SK-N-SH treated with all-trans-retinoic acid at 6 μM for 48 hours (cell line): Measurements from ENCODE around the gene GLT6D1.

ENCODE experiments used
- ATAC-seq: fragments of 200-7000 bp; cut with Tn5 transposase; 3 replicates; pipeline ENCODE4 v1.9.1; 2020; ENCODE audit warnings: mild to moderate bottlenecking, moderate library complexity
- ARNTL ChIP-seq: fragments of 450-650 bp; formaldehyde crosslinking; IDR thresholded peaks from 2 replicates; pipeline ENCODE4 v1.5.0; 2020; ENCODE audit warnings: low read depth, mild to moderate bottlenecking, moderate library complexity, borderline replicate concordance
- BACH2 ChIP-seq: fragments of 250-450 bp; sonication (Bioruptor Pico); IDR thresholded peaks from 2 replicates; pipeline ENCODE4 v1.9.0; 2021; ENCODE audit warnings: mild to moderate bottlenecking, borderline replicate concordance
- CSDC2 ChIP-seq: fragments of 250-450 bp; sonication (Bioruptor Pico); IDR thresholded peaks from 2 replicates; pipeline ENCODE4 v1.5.0; 2020; ENCODE audit warnings: mild to moderate bottlenecking, moderate library complexity
- ISL1 ChIP-seq: fragments of 250-450 bp; sonication (Bioruptor Pico); IDR thresholded peaks from 2 replicates; pipeline ENCODE4 v2.1.2; 2022; ENCODE audit warnings: mild to moderate bottlenecking, moderate library complexity
- OSR1 ChIP-seq: fragments of 250-450 bp; sonication (Bioruptor Pico); IDR thresholded peaks from 2 replicates; pipeline ENCODE4 v1.8.0; 2022; ENCODE audit warnings: moderate library complexity, mild to moderate bottlenecking, inconsistent platforms
- PPARA ChIP-seq: fragments of 250-450 bp; sonication (Bioruptor Pico); IDR thresholded peaks from 2 replicates; pipeline ENCODE4 v1.5.0; 2020; ENCODE audit warnings: mild to moderate bottlenecking, borderline replicate concordance
- RARB ChIP-seq: fragments of 250-450 bp; sonication (Bioruptor Pico); IDR thresholded peaks from 2 replicates; pipeline ENCODE4 v1.8.0; 2021; ENCODE audit warnings: mild to moderate bottlenecking, moderate library complexity
- SNAI2 ChIP-seq: fragments of 250-450 bp; sonication (Bioruptor Pico); IDR thresholded peaks from 2 replicates; pipeline ENCODE4 v1.5.0; 2020; ENCODE audit warnings: mild to moderate bottlenecking, moderate library complexity
- TCF4 ChIP-seq: fragments of 250-450 bp; sonication (Bioruptor Pico); IDR thresholded peaks from 2 replicates; pipeline ENCODE4 v1.8.0; 2021; ENCODE audit warnings: mild to moderate bottlenecking, moderate library complexity, borderline replicate concordance
- TOX ChIP-seq: fragments of 250-450 bp; sonication (Bioruptor Pico); IDR thresholded peaks from 2 replicates; pipeline ENCODE4 v1.8.0; 2021; ENCODE audit warnings: mild to moderate bottlenecking, moderate library complexity, borderline replicate concordance
- ZC3H10 ChIP-seq: fragments of 250-450 bp; sonication (Bioruptor Pico); IDR thresholded peaks from 2 replicates; pipeline ENCODE4 v1.5.1; 2021; ENCODE audit warnings: mild to moderate bottlenecking, moderate library complexity
- ZFP3 ChIP-seq: fragments of 250-450 bp; sonication (Bioruptor Pico); IDR thresholded peaks from 2 replicates; pipeline ENCODE4 v1.5.0; 2020; ENCODE audit warnings: mild to moderate bottlenecking, moderate library complexity
- ZFP30 ChIP-seq: fragments of 450-650 bp; formaldehyde crosslinking; IDR thresholded peaks from 2 replicates; pipeline ENCODE4 v1.5.0; 2022; ENCODE audit warnings: mild to moderate bottlenecking, moderate library complexity
- ZNF70 ChIP-seq: fragments of 450-650 bp; formaldehyde crosslinking; IDR thresholded peaks from 2 replicates; pipeline ENCODE4 v1.5.0; 2020; ENCODE audit warnings: mild to moderate bottlenecking, moderate library complexity
- ZNF8 ChIP-seq: fragments of 450-650 bp; formaldehyde crosslinking; IDR thresholded peaks from 2 replicates; pipeline ENCODE4 v1.5.0; 2020; ENCODE audit warnings: mild to moderate bottlenecking, moderate library complexity
- TF ChIP-seq, protein P1 (sequence below): fragments of 250-450 bp; sonication (Bioruptor Pico); IDR thresholded peaks from 2 replicates; pipeline ENCODE4 v1.5.1; 2020; ENCODE audit warnings: low read depth, mild to moderate bottlenecking, moderate library complexity
- TF ChIP-seq, protein P2 (sequence below): fragments of 250-450 bp; sonication (Bioruptor Pico); IDR thresholded peaks from 2 replicates; pipeline ENCODE4 v1.5.0; 2020; ENCODE audit warnings: mild to moderate bottlenecking, moderate library complexity
- TF ChIP-seq, protein P3 (sequence below): fragments of 250-450 bp; sonication (Bioruptor Pico); IDR thresholded peaks from 2 replicates; pipeline ENCODE4 v1.5.1; 2021; ENCODE audit warnings: mild to moderate bottlenecking, moderate library complexity
- TF ChIP-seq, protein P4 (sequence below): fragments of 250-450 bp; sonication (Bioruptor Pico); IDR thresholded peaks from 2 replicates; pipeline ENCODE4 v1.8.0; 2021; ENCODE audit warnings: low read depth, mild to moderate bottlenecking, moderate library complexity, borderline replicate concordance

Gene GLT6D1

DNA sequence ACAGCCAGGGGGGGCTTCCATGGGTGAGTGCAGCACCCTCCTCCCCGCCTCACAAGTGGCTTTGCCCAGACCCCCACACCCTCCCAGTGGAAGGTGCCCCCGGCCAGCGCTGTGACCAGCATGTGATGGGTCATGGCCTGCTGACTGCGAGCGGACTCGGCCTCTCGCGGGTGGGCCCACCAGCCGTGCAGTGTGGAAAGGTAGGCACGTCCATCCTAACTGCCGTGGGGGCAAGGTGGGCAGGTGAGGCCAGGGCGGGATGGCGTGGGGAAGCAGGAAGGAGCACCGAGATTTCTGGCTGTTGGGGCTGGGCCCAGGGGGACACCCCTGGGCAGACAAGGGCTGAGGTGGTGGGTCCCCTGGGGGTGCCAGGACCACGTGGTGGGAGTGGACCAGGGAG lies 47.9 kb upstream of the GLT6D1 start:
- no peak for ATAC-seq
- TF ChIP-seq PPARA (CRISPR knock-in tag) (no peak), ZNF70 (CRISPR knock-in tag) (no peak), ZFP30 (CRISPR knock-in tag) (no peak), TOX (CRISPR knock-in tag) (no peak), ISL1 (CRISPR knock-in tag) (no peak), OSR1 (no peak), ARNTL (CRISPR knock-in tag) (no peak), TCF4 (no peak), SNAI2 (no peak), ZNF8 (CRISPR knock-in tag) (no peak)
- TF ChIP-seq, protein P1, sequence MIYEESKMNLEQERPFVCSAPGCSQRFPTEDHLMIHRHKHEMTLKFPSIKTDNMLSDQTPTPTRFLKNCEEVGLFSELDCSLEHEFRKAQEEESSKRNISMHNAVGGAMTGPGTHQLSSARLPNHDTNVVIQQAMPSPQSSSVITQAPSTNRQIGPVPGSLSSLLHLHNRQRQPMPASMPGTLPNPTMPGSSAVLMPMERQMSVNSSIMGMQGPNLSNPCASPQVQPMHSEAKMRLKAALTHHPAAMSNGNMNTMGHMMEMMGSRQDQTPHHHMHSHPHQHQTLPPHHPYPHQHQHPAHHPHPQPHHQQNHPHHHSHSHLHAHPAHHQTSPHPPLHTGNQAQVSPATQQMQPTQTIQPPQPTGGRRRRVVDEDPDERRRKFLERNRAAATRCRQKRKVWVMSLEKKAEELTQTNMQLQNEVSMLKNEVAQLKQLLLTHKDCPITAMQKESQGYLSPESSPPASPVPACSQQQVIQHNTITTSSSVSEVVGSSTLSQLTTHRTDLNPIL (CRISPR knock-in tag) = no peak
- TF ChIP-seq, protein P2, sequence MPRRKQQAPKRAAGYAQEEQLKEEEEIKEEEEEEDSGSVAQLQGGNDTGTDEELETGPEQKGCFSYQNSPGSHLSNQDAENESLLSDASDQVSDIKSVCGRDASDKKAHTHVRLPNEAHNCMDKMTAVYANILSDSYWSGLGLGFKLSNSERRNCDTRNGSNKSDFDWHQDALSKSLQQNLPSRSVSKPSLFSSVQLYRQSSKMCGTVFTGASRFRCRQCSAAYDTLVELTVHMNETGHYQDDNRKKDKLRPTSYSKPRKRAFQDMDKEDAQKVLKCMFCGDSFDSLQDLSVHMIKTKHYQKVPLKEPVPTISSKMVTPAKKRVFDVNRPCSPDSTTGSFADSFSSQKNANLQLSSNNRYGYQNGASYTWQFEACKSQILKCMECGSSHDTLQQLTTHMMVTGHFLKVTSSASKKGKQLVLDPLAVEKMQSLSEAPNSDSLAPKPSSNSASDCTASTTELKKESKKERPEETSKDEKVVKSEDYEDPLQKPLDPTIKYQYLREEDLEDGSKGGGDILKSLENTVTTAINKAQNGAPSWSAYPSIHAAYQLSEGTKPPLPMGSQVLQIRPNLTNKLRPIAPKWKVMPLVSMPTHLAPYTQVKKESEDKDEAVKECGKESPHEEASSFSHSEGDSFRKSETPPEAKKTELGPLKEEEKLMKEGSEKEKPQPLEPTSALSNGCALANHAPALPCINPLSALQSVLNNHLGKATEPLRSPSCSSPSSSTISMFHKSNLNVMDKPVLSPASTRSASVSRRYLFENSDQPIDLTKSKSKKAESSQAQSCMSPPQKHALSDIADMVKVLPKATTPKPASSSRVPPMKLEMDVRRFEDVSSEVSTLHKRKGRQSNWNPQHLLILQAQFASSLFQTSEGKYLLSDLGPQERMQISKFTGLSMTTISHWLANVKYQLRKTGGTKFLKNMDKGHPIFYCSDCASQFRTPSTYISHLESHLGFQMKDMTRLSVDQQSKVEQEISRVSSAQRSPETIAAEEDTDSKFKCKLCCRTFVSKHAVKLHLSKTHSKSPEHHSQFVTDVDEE (CRISPR knock-in tag) = no peak
- TF ChIP-seq, protein P3, sequence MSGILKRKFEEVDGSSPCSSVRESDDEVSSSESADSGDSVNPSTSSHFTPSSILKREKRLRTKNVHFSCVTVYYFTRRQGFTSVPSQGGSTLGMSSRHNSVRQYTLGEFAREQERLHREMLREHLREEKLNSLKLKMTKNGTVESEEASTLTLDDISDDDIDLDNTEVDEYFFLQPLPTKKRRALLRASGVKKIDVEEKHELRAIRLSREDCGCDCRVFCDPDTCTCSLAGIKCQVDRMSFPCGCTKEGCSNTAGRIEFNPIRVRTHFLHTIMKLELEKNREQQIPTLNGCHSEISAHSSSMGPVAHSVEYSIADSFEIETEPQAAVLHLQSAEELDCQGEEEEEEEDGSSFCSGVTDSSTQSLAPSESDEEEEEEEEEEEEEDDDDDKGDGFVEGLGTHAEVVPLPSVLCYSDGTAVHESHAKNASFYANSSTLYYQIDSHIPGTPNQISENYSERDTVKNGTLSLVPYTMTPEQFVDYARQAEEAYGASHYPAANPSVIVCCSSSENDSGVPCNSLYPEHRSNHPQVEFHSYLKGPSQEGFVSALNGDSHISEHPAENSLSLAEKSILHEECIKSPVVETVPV = no peak

DNA sequence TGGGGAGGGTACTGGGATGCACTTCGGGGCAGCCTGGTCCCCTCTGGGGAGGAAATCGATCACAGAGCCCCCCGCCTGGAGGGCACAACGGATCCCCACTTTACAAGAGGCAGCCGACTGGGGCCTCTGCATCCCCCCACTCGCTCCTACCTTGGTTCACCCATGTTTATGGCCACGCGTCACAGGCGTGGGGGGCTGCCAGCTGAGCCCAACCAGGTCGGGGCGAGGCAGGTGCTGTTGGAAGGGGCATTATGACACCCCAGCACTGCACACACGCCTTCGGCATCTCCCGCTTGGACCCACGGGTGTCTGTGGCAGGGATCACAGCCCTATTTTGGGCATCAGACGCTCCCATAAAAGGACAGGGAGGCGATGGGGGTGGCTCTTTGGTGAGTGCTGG lies 45.4 kb upstream of the GLT6D1 start:
- ATAC-seq = no peak
- TF ChIP-seq ISL1 (CRISPR knock-in tag) = no peak
- TF ChIP-seq, protein P3 = no peak
- no peak for TF ChIP-seq ZFP3 (CRISPR knock-in tag)
- no peak for TF ChIP-seq CSDC2 (CRISPR knock-in tag)
- TF ChIP-seq TCF4 = no peak
- TF ChIP-seq, protein P4, sequence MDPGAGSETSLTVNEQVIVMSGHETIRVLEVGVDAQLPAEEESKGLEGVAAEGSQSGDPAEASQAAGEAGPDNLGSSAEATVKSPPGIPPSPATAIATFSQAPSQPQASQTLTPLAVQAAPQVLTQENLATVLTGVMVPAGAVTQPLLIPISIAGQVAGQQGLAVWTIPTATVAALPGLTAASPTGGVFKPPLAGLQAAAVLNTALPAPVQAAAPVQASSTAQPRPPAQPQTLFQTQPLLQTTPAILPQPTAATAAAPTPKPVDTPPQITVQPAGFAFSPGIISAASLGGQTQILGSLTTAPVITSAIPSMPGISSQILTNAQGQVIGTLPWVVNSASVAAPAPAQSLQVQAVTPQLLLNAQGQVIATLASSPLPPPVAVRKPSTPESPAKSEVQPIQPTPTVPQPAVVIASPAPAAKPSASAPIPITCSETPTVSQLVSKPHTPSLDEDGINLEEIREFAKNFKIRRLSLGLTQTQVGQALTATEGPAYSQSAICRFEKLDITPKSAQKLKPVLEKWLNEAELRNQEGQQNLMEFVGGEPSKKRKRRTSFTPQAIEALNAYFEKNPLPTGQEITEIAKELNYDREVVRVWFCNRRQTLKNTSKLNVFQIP (CRISPR knock-in tag) = no peak
- TF ChIP-seq RARB (CRISPR knock-in tag) = no peak
- no peak for TF ChIP-seq OSR1
- TF ChIP-seq TOX (CRISPR knock-in tag) = no peak
- TF ChIP-seq ARNTL (CRISPR knock-in tag) = no peak
- no peak for TF ChIP-seq ZNF8 (CRISPR knock-in tag)
- TF ChIP-seq, protein P2 (CRISPR knock-in tag) = no peak
- no peak for TF ChIP-seq BACH2 (CRISPR knock-in tag)
- TF ChIP-seq ZC3H10 (CRISPR knock-in tag) = no peak
- TF ChIP-seq PPARA (CRISPR knock-in tag) = no peak
